H1 (cell line): Measurements from ENCODE around the gene SLC13A1. TPM values are rescaled to one million over a fixed set of nuclear protein-coding genes. Genes with fewer than 3 reads are reported as not detected.

Experiments used
- CTCF ChIA-PET: fragments of 300-600 bp; sonication (Branson Sonifier 250); formaldehyde crosslinking; loops from one replicate; lab custom pipeline; 2021; ENCODE audit not compliant: partially characterized antibody; lab: Charles Lee
- POLR2A ChIA-PET: fragments of 300-600 bp; sonication (Branson Sonifier 250); formaldehyde crosslinking; loops from one replicate; lab custom pipeline; 2021; ENCODE audit warnings: inconsistent platforms; ENCODE audit not compliant: partially characterized antibody; lab: Charles Lee
- DNase-seq, 2 experiments: peaks; one replicate each; pipeline versions ENCODE4 v3.0.0 to v3.0.0-alpha.2; 2010 to 2022; ENCODE audit warnings: low spot score in 2 of 2, low read depth in 1 of 2, mixed read lengths in 1 of 2
- FAIRE-seq: peaks from 2 replicates; lab custom pipeline; 2011; peaks lifted over from hg19 to GRCh38; lab: Jason Lieb, UNC
- H2AFZ ChIP-seq: 2 replicates; pipeline ENCODE4 v1.8.1; 2012; ENCODE audit warnings: low read length, inconsistent platforms
- H2AK5ac ChIP-seq: 2 replicates; pipeline ENCODE4 v1.6.1; 2013; ENCODE audit warnings: low read depth, low read length
- H2BK120ac ChIP-seq: replicated peaks from 2 replicates; pipeline ENCODE3; 2013; ENCODE audit warnings: low read depth, low read length, inconsistent platforms
- H2BK12ac ChIP-seq: 2 replicates; pipeline ENCODE4 v1.6.1; 2013; ENCODE audit warnings: low read depth, low read length
- H2BK15ac ChIP-seq: 2 replicates; pipeline ENCODE4 v1.6.1; 2013; ENCODE audit warnings: low read length
- H2BK20ac ChIP-seq: 2 replicates; pipeline ENCODE4 v1.6.1; 2013; ENCODE audit warnings: low read length
- H2BK5ac ChIP-seq: 2 replicates; pipeline ENCODE4 v1.6.1; 2013; ENCODE audit warnings: low read depth, low read length
- H3K14ac ChIP-seq: 2 replicates; pipeline ENCODE4 v1.6.1; 2013; ENCODE audit warnings: inconsistent platforms; ENCODE audit not compliant: insufficient read length
- H3K18ac ChIP-seq: 2 replicates; pipeline ENCODE4 v1.6.1; 2013; ENCODE audit warnings: low read length; ENCODE audit errors: extremely low read depth
- H3K23ac ChIP-seq: 2 replicates; pipeline ENCODE4 v1.6.1; 2013; ENCODE audit warnings: inconsistent platforms; ENCODE audit not compliant: insufficient read length
- H3K23me2 ChIP-seq: 2 replicates; pipeline ENCODE4 v1.6.1; 2013; ENCODE audit warnings: low read depth, low read length
- H3K27ac ChIP-seq: 2 replicates; pipeline ENCODE4 v1.6.1; 2011; ENCODE audit warnings: low read depth, low read length, inconsistent platforms
- H3K27me3 ChIP-seq, 4 experiments: replicated peaks in 1 of 4; 1 replicate in 1 of 4; 2 replicates in 3 of 4; pipeline versions ENCODE4 v1.6.1 to v1.8.1; 2011 to 2013; ENCODE audit warnings: low read length in 3 of 4, mild to moderate bottlenecking in 3 of 4, inconsistent platforms in 2 of 4, mixed read lengths in 2 of 4, moderate library complexity in 1 of 4; ENCODE audit not compliant: control insufficient read depth in 3 of 4, insufficient read depth in 3 of 4; ENCODE audit errors: extremely low read depth in 1 of 4
- H3K36me3 ChIP-seq, 4 experiments: 2 replicates each; pipeline versions ENCODE4 v1.6.1 to v1.8.1; 2011 to 2013; ENCODE audit warnings: mild to moderate bottlenecking in 4 of 4, low read length in 3 of 4, moderate library complexity in 2 of 4, control low read depth in 1 of 4, inconsistent platforms in 1 of 4; ENCODE audit not compliant: insufficient read depth in 4 of 4, control insufficient read depth in 2 of 4
- H3K4ac ChIP-seq: replicated peaks from 2 replicates; pipeline ENCODE3; 2013; ENCODE audit warnings: low read length, low read depth, mixed read lengths, inconsistent platforms; ENCODE audit not compliant: insufficient read length
- H3K4me1 ChIP-seq, 4 experiments: replicated peaks in 1 of 4; 1 replicate in 1 of 4; 2 replicates in 3 of 4; pipeline versions ENCODE4 v1.6.1 to v1.8.1; 2011 to 2013; ENCODE audit warnings: low read length in 3 of 4, inconsistent platforms in 2 of 4, mixed read lengths in 1 of 4; ENCODE audit not compliant: insufficient read depth in 4 of 4, control insufficient read depth in 3 of 4
- H3K4me2 ChIP-seq, 2 experiments: 2 replicates each; pipeline versions ENCODE4 v1.6.1 to v1.8.1; 2011 to 2013; ENCODE audit warnings: low read depth in 2 of 2, low read length in 2 of 2, control low read depth in 1 of 2, inconsistent platforms in 1 of 2, mild to moderate bottlenecking in 1 of 2; ENCODE audit not compliant: insufficient read depth in 1 of 2
- H3K4me3 ChIP-seq, 4 experiments: fragments of 200-600, 300-600 bp in 1 of 4; sonication (generic), shearing (Covaris generic), sonication (Bioruptor Twin) in 1 of 4; 2 replicates each; pipeline versions ENCODE4 v1.5.1 to v1.8.1; 2011 to 2016; ENCODE audit warnings: low read length in 4 of 4, low read depth in 3 of 4, control low read depth in 2 of 4, inconsistent platforms in 2 of 4, mild to moderate bottlenecking in 2 of 4, mixed read lengths in 1 of 4, moderate library complexity in 1 of 4; ENCODE audit not compliant: insufficient read depth in 2 of 4; ENCODE audit errors: extremely low read depth in 1 of 4
- H3K56ac ChIP-seq: replicated peaks from 2 replicates; pipeline ENCODE3; 2013; ENCODE audit warnings: low read depth, mild to moderate bottlenecking, mixed read lengths, low read length, inconsistent platforms; ENCODE audit not compliant: insufficient read length
- H3K79me1 ChIP-seq: 2 replicates; pipeline ENCODE4 v1.6.1; 2013; ENCODE audit warnings: low read depth, low read length, control low read depth
- H3K79me2 ChIP-seq, 2 experiments: 2 replicates each; pipeline versions ENCODE4 v1.6.1 to v1.8.1; 2012 to 2013; ENCODE audit warnings: low read length in 2 of 2, mild to moderate bottlenecking in 2 of 2, inconsistent platforms in 1 of 2; ENCODE audit not compliant: insufficient read depth in 2 of 2, control insufficient read depth in 1 of 2
- H3K9ac ChIP-seq, 4 experiments: replicated peaks in 1 of 4; 1 replicate in 1 of 4; 2 replicates in 3 of 4; pipeline versions ENCODE4 v1.6.1 to v1.8.1; 2011 to 2013; ENCODE audit warnings: low read depth in 3 of 4, low read length in 3 of 4, control low read depth in 2 of 4, mild to moderate bottlenecking in 2 of 4, moderate library complexity in 2 of 4, inconsistent platforms in 1 of 4; ENCODE audit errors: extremely low read depth in 1 of 4
- H3K9me3 ChIP-seq, 2 experiments: 2 replicates each; pipeline versions ENCODE4 v1.6.1 to v1.8.1; 2012 to 2013; ENCODE audit warnings: mild to moderate bottlenecking in 2 of 2, moderate library complexity in 2 of 2, control low read depth in 1 of 2, inconsistent platforms in 1 of 2, low read depth in 1 of 2, low read length in 1 of 2, mixed read lengths in 1 of 2; ENCODE audit not compliant: insufficient read depth in 2 of 2
- H4K20me1 ChIP-seq, 2 experiments: replicated peaks in 1 of 2; 2 replicates each; pipeline versions ENCODE3 to v1.8.1; 2011 to 2013; ENCODE audit warnings: inconsistent platforms in 2 of 2, low read length in 2 of 2, mild to moderate bottlenecking in 1 of 2; ENCODE audit not compliant: insufficient read depth in 2 of 2, control insufficient read depth in 1 of 2
- H4K5ac ChIP-seq: 2 replicates; pipeline ENCODE4 v1.6.1; 2013; ENCODE audit warnings: low read length, low read depth, mixed read lengths, inconsistent platforms; ENCODE audit not compliant: insufficient read length
- H4K8ac ChIP-seq: 2 replicates; pipeline ENCODE4 v1.8.0; 2013; ENCODE audit warnings: mild to moderate bottlenecking, moderate library complexity, low read length, inconsistent platforms; ENCODE audit not compliant: insufficient read depth; ENCODE audit errors: extremely low read depth
- H4K91ac ChIP-seq: replicated peaks from 2 replicates; pipeline ENCODE3; 2013; ENCODE audit warnings: low read length, mixed read lengths, inconsistent platforms; ENCODE audit not compliant: insufficient read length
- CHD2 ChIP-seq: IDR thresholded peaks from 2 replicates; pipeline ENCODE4 v1.6.1; 2012; ENCODE audit warnings: low read length, improper control_type of control experiment
- HDAC6 ChIP-seq: IDR thresholded peaks from one replicate; pipeline ENCODE4 v1.7.1; 2012; ENCODE audit warnings: low read depth, mild to moderate bottlenecking, inconsistent platforms, low read length, moderate library complexity
- JUND ChIP-seq: IDR thresholded peaks from 2 replicates; pipeline ENCODE4 v1.6.1; 2011; ENCODE audit warnings: mild to moderate bottlenecking, improper control_type of control experiment, low read length
- ZNF274 ChIP-seq: IDR thresholded peaks from 2 replicates; pipeline ENCODE4 v1.7.0; 2012; ENCODE audit warnings: low read length, borderline replicate concordance; ENCODE audit errors: extremely low read depth
- WGBS, 2 experiments: shearing (Covaris generic) in 1 of 2; methylation state at CpG; one replicate each; pipeline versions ENCODE4 v1.1.6 to v1.1.7; 2013 to 2015; ENCODE audit warnings: low lambda C conversion rate in 2 of 2, mixed read lengths in 2 of 2, inconsistent platforms in 1 of 2, low coverage in 1 of 2, missing lambda C conversion rate in 1 of 2; ENCODE audit not compliant: insufficient replicate concordance in 2 of 2, insufficient coverage in 1 of 2, insufficient read length in 1 of 2; ENCODE audit errors: extremely low coverage in 1 of 2, missing lambda C conversion rate in 1 of 2; 5-methylcytosine and 5-hydroxymethylcytosine counted together
- polyA plus RNA-seq, 7 experiments: library from polyadenylated mRNA; depleted of rRNA in 3 of 7; stranded (reverse) in 5 of 7; unstranded in 2 of 7; fragments of >200 nt in 5 of 7; fragments of 200-250 nt in 2 of 7; gene quantifications; 1 replicate in 5 of 7; 2 replicates in 1 of 7; 4 replicates in 1 of 7; pipeline versions ENCODE4 v1.2.1 to v1.2.3, GENCODE V29; 2011 to 2013; ENCODE audit warnings: missing spikeins in 2 of 7, mixed read lengths in 2 of 7
- total RNA-seq: library from RNA; stranded (reverse); fragmentation: NEBNext Ultra II Directional; extraction: Animal tissue kit (Norgen Biotek cat#: 25700); gene quantifications from 2 replicates; pipeline ENCODE4 v1.2.1, GENCODE V29; 2021
- TF ChIP-seq, protein P1 (sequence below), 3 experiments: IDR thresholded peaks; 1 replicate in 2 of 3; 2 replicates in 1 of 3; pipeline versions ENCODE4 v1.5.1 to v1.6.1; 2011; ENCODE audit warnings: low read length in 3 of 3, mild to moderate bottlenecking in 3 of 3, inconsistent platforms in 2 of 3, low read depth in 1 of 3, moderate library complexity in 1 of 3; ENCODE audit not compliant: insufficient read depth in 1 of 3; ENCODE audit errors: control extremely low read depth in 1 of 3

SLC13A1 gene
- total and polyA plus RNA-seq, 2 of the 8 experiments (the other 6 are each of a cell fraction or from before 2014, with no cell fraction given) = not detected

DNA sequence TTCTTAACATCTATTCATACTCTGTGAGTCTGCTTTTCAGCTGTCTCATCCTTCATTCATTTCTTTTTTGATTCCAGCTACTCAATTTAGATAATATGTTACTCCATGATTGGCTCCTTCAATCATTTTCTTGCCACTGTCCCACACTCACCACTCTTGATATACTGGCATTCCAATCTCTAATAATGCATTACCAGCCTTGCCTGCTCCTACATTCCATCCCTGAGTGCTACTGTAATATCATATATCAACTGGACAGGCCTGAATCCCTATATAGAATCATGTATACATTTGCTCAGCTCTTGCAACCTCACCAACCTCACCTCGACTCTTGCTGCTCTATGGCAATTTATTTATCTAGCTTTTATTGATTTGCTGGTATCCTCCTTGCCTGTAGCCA is 45.0 kb upstream of the SLC13A1 start:
- Histone ChIP-seq H2BK5ac (no peak overlapping the region), H3K4me1 (no peaks in the 10 kb centered on the region), H3K4me3 (no peak overlapping the region), H3K14ac (no peak overlapping the region), H2BK120ac (no peak overlapping the region), H3K9me3 (no peaks in the 10 kb centered on the region), H3K36me3 (no peaks in the 10 kb centered on the region), H3K56ac (no peak overlapping the region), H3K9ac (no peak overlapping the region), H3K27ac (no peak overlapping the region), H2BK15ac (no peak overlapping the region), H4K8ac (no peak overlapping the region), H4K91ac (no peak overlapping the region), H3K18ac (no peak overlapping the region), H2BK12ac (no peak overlapping the region), H2AFZ (no peak overlapping the region), H3K27me3 (peaks cover 0 to 1% (median 0%) of the 10 kb centered on the region in 4 experiments; a peak in 1 of 7 replicates), H3K4me2 (no peak overlapping the region), H3K4ac (no peak overlapping the region), H4K5ac (no peak overlapping the region), H3K23ac (no peak overlapping the region), H2AK5ac (no peak overlapping the region), H4K20me1 (no peaks in the 10 kb centered on the region), H2BK20ac (no peak overlapping the region), H3K79me2 (no peaks in the 10 kb centered on the region), H3K79me1 (no peaks in the 10 kb centered on the region), H3K23me2 (no peaks in the 10 kb centered on the region; the same call in 1 of the 2 replicates)
- CTCF ChIA-PET = interaction anchor here (0.6 kb wide), 1 partner anchor 60 kb away, joined by 3 read pairs; no protein-coding TSS in a partner anchor
- POLR2A ChIA-PET = no interaction called here
- DNase-seq = no peak
- WGBS, 2 experiments = 86% methylated on average over 1 of the region's 1 CpG; no CpG with 5 or more reads in 1 of the 2 experiments
- TF ChIP-seq ZNF274 = no peak
- TF ChIP-seq, protein P1, sequence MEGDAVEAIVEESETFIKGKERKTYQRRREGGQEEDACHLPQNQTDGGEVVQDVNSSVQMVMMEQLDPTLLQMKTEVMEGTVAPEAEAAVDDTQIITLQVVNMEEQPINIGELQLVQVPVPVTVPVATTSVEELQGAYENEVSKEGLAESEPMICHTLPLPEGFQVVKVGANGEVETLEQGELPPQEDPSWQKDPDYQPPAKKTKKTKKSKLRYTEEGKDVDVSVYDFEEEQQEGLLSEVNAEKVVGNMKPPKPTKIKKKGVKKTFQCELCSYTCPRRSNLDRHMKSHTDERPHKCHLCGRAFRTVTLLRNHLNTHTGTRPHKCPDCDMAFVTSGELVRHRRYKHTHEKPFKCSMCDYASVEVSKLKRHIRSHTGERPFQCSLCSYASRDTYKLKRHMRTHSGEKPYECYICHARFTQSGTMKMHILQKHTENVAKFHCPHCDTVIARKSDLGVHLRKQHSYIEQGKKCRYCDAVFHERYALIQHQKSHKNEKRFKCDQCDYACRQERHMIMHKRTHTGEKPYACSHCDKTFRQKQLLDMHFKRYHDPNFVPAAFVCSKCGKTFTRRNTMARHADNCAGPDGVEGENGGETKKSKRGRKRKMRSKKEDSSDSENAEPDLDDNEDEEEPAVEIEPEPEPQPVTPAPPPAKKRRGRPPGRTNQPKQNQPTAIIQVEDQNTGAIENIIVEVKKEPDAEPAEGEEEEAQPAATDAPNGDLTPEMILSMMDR (IDR thresholded peaks at IDR 0.05; ENCODE audit: control extremely low read depth in 1 of 3, insufficient read depth in 1 of 3, low read depth in 1 of 3, low read length in 3 of 3) = no peak
- TF ChIP-seq CHD2 = no peak
- no peak for TF ChIP-seq HDAC6
- no peak for TF ChIP-seq JUND
- FAIRE-seq = no peak
